Mesothelial cell of epicardium (in vitro differentiated cells): ENCODE results near the gene RYR3. TPM values are rescaled to one million over a fixed set of nuclear protein-coding genes. Genes with fewer than 3 reads are reported as not detected.

Experiments
- DNase-seq, 2 experiments: peaks; one replicate each; pipeline ENCODE4 v3.0.0; 2021; ENCODE audit warnings: low spot score in 2 of 2; ENCODE audit not compliant: unreplicated experiment in 2 of 2
- H3K27ac Mint-ChIP-seq: 2 replicates; pipeline ENCODE4 v1.8.0; 2021; ENCODE audit warnings: mixed read lengths
- H3K27me3 Mint-ChIP-seq: 2 replicates; pipeline ENCODE4 v1.8.0; 2021; ENCODE audit warnings: low read depth, mixed read lengths
- H3K36me3 Mint-ChIP-seq: 2 replicates; pipeline ENCODE4 v1.8.0; 2021; ENCODE audit warnings: mixed read lengths
- H3K4me1 Mint-ChIP-seq: 2 replicates; pipeline ENCODE4 v1.8.0; 2021; ENCODE audit warnings: mixed read lengths
- H3K4me3 Mint-ChIP-seq: 2 replicates; pipeline ENCODE4 v1.8.0; 2021; ENCODE audit warnings: mild to moderate bottlenecking, moderate library complexity, mixed read lengths
- H3K9me3 Mint-ChIP-seq: 2 replicates; pipeline ENCODE4 v1.8.0; 2021; ENCODE audit warnings: mixed read lengths
- CTCF ChIP-seq: fragments of 200-600 bp; sonication (generic); IDR thresholded peaks from one replicate; pipeline ENCODE4 v1.5.0; 2021; ENCODE audit warnings: antibody characterized with exemption; ENCODE audit not compliant: unreplicated experiment
- total RNA-seq: library from RNA; stranded (reverse); gene quantifications from 3 replicates; pipeline ENCODE4 v1.2.1, GENCODE V29; 2021

Gene RYR3
- total RNA-seq, 1 donor from 2014 or later: 3.8 TPM

GRCh38 chr15:33600212-33600611, 289.4 kb downstream of the RYR3 start:
- DNase-seq: no peak
- Mint-ChIP-seq H3K36me3 (no peaks in the 10 kb centered on the region), H3K27ac (no peak overlapping the region), H3K4me3 (no peak overlapping the region), H3K9me3 (no peaks in the 10 kb centered on the region), H3K4me1 (no peaks in the 10 kb centered on the region), H3K27me3 (no peaks in the 10 kb centered on the region)
- TF ChIP-seq CTCF: no peak

GRCh38 chr15:33601461-33601860, 290.7 kb downstream of the RYR3 start:
- Mint-ChIP-seq H3K27me3 (no peaks in the 10 kb centered on the region), H3K27ac (no peak overlapping the region), H3K4me1 (no peaks in the 10 kb centered on the region), H3K9me3 (no peaks in the 10 kb centered on the region), H3K36me3 (no peaks in the 10 kb centered on the region), H3K4me3 (no peak overlapping the region)
- DNase-seq: no peak
- no peak for TF ChIP-seq CTCF

GRCh38 chr15:33608714-33609113, 297.9 kb downstream of the RYR3 start:
- no peak for DNase-seq
- no peak overlapping the region for H3K4me3 Mint-ChIP-seq
- H3K27me3 Mint-ChIP-seq: peaks cover 2% of the 10 kb centered on the region
- no peak for TF ChIP-seq CTCF
- H3K9me3 Mint-ChIP-seq: no peaks in the 10 kb centered on the region
- no peaks in the 10 kb centered on the region for H3K36me3 Mint-ChIP-seq
- no peaks in the 10 kb centered on the region for H3K4me1 Mint-ChIP-seq
- no peak overlapping the region for H3K27ac Mint-ChIP-seq

GRCh38 chr15:33612721-33613304, 302.0 kb downstream of the RYR3 start:
- Mint-ChIP-seq H3K4me3 (no peak overlapping the region), H3K27me3 (peaks cover 2% of the 10 kb centered on the region), H3K4me1 (peaks cover 3% of the 10 kb centered on the region), H3K27ac (no peak overlapping the region), H3K9me3 (no peaks in the 10 kb centered on the region), H3K36me3 (no peaks in the 10 kb centered on the region)
- no peak for DNase-seq
- TF ChIP-seq CTCF: no peak

GRCh38 chr15:33616475-33616874, 305.7 kb downstream of the RYR3 start:
- peaks cover 2% of the 10 kb centered on the region for H3K27me3 Mint-ChIP-seq
- H3K9me3 Mint-ChIP-seq: no peaks in the 10 kb centered on the region
- no peak overlapping the region for H3K4me3 Mint-ChIP-seq
- no peak for TF ChIP-seq CTCF
- H3K36me3 Mint-ChIP-seq: no peaks in the 10 kb centered on the region
- no peak overlapping the region for H3K27ac Mint-ChIP-seq
- DNase-seq: no peak
- H3K4me1 Mint-ChIP-seq: peaks cover 18% of the 10 kb centered on the region

GRCh38 chr15:33618350-33618749, 307.6 kb downstream of the RYR3 start:
- no peak for DNase-seq
- Mint-ChIP-seq H3K27me3 (no peaks in the 10 kb centered on the region), H3K27ac (no peak overlapping the region), H3K4me3 (no peak overlapping the region), H3K4me1 (peaks cover 18% of the 10 kb centered on the region), H3K36me3 (no peaks in the 10 kb centered on the region), H3K9me3 (peaks cover 8% of the 10 kb centered on the region)
- no peak for TF ChIP-seq CTCF
